Measurements from ENCODE around the gene FILIP1.

GRCh38 chr6:75532521-75532920 is 38.9 kb upstream of the FILIP1 start:
- TF ChIP-seq, protein P1, sequence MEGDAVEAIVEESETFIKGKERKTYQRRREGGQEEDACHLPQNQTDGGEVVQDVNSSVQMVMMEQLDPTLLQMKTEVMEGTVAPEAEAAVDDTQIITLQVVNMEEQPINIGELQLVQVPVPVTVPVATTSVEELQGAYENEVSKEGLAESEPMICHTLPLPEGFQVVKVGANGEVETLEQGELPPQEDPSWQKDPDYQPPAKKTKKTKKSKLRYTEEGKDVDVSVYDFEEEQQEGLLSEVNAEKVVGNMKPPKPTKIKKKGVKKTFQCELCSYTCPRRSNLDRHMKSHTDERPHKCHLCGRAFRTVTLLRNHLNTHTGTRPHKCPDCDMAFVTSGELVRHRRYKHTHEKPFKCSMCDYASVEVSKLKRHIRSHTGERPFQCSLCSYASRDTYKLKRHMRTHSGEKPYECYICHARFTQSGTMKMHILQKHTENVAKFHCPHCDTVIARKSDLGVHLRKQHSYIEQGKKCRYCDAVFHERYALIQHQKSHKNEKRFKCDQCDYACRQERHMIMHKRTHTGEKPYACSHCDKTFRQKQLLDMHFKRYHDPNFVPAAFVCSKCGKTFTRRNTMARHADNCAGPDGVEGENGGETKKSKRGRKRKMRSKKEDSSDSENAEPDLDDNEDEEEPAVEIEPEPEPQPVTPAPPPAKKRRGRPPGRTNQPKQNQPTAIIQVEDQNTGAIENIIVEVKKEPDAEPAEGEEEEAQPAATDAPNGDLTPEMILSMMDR (IDR thresholded peaks at IDR 0.05 in 4 of 5, conservative IDR thresholded peaks at IDR 0.05 in 1 of 5), result no peak
- no peak for TF ChIP-seq POLR2A (IDR thresholded peaks at IDR 0.05)
